Ovary (tissue), 9 donors: Measurements from ENCODE around the gene AOAH. TPM values are rescaled to one million over a fixed set of nuclear protein-coding genes. Genes with fewer than 3 reads are reported as not detected.

Source experiments
- DNase-seq, 5 donors: peaks; one replicate each; pipeline ENCODE4 v3.0.0-alpha.2; 2019 to 2020
- H3K27ac ChIP-seq, 2 donors: fragments of 200-600 bp; one replicate each; pipeline versions ENCODE4 v1.5.1 to v1.8.0; 2019 to 2022
- H3K27me3 ChIP-seq: fragments of 200-600 bp; one replicate; pipeline ENCODE4 v1.8.0; 2022
- H3K36me3 ChIP-seq: fragments of 200-600 bp; sonication (generic); one replicate; pipeline ENCODE4 v1.5.1; 2019
- H3K4me1 ChIP-seq: one replicate; pipeline ENCODE4 v1.8.1; 2013; ENCODE audit warnings: mild to moderate bottlenecking, moderate library complexity; ENCODE audit not compliant: insufficient read depth
- H3K4me3 ChIP-seq: fragments of 200-600 bp; sonication (generic); one replicate; pipeline ENCODE4 v1.5.1; 2017
- H3K9me3 ChIP-seq, 2 donors: fragments of 200-600 bp in 1 of 2; sonication (generic) in 1 of 2; one replicate each; pipeline versions ENCODE4 v1.5.1 to v1.8.1; 2013 to 2019; ENCODE audit warnings: mild to moderate bottlenecking in 1 of 2, moderate library complexity in 1 of 2
- CTCF ChIP-seq, 3 donors: fragments of 450-650 bp in 2 of 3; fragments of 200-600 bp in 1 of 3; IDR thresholded peaks; one replicate each; pipeline versions ENCODE4 v1.5.1 to v1.8.0; 2016 to 2022; ENCODE audit warnings: antibody characterized with exemption in 3 of 3, mild to moderate bottlenecking in 1 of 3
- EP300 ChIP-seq: sonication (generic); formaldehyde crosslinking; IDR thresholded peaks from one replicate; pipeline ENCODE4 v1.6.1; 2017; ENCODE audit warnings: antibody characterized with exemption
- POLR2A ChIP-seq: fragments of 450-650 bp; IDR thresholded peaks from one replicate; pipeline ENCODE4 v1.6.1; 2017; ENCODE audit warnings: antibody characterized with exemption, mild to moderate bottlenecking, moderate library complexity
- WGBS, 3 donors: extraction: QIAGEN DNeasy Blood & Tissue Kit in 1 of 3; methylation state at CpG; one replicate each; pipeline versions ENCODE4 v1.1.5 to v1.1.7; 2013 to 2017; 5-methylcytosine and 5-hydroxymethylcytosine counted together
- intact Hi-C, 4 donors: fragments of 100-400 bp; cut with DNase I; formaldehyde crosslinking; loops; one replicate each; pipeline versions ENCODE4 v1.11.0 to v1.15.1; 2022 to 2023
- polyA plus RNA-seq, 2 donors: library from polyadenylated mRNA; stranded (reverse); fragments of 200-250 nt in 1 of 2; fragments of 350-450 nt in 1 of 2; fragmentation: Illumina TruSeq in 1 of 2; extraction: RNeasy Lipid Tissue Mini Kit (QIAGEN cat#74804) in 1 of 2; gene quantifications; one replicate each; pipeline ENCODE4 v1.2.3, GENCODE V29; 2013 to 2014
- total RNA-seq, 7 donors: library from RNA; depleted of rRNA in 2 of 7; stranded (reverse); fragments of >200 nt in 2 of 7; fragmentation: NEBNext Ultra II Directional in 3 of 7; extraction: Animal tissue kit (Norgen Biotek cat#: 25700) in 3 of 7; gene quantifications; one replicate each; pipeline versions ENCODE4 v1.1.0 to v1.2.4, GENCODE V29; 2016 to 2023
- donor health status: DM: no; HTN: no; CAD: no; lungs with moderate emphysema.
- donor health status: DM: no; HTN: no; CAD: no.
- donor health status: Bipolar disorder and iron deficiency.
- donor health status: DM: yes; HTN: yes; CAD: no.
- donor health status: DM: no; HTN: no; CAD: no.
- donor health status: DM: yes; HTN: yes; CAD: no.

The AOAH gene
- total and polyA plus RNA-seq, 9 donors: 0.83 to 14.0 (median 4.8) TPM

- Histone ChIP-seq H3K27ac (no peak overlapping the region), H3K4me3 (no peak overlapping the region), H3K36me3 (no peaks in the 10 kb centered on the region), H3K4me1 (no peaks in the 10 kb centered on the region), H3K27me3 (no peaks in the 10 kb centered on the region), H3K9me3 (no peaks in the 10 kb centered on the region)
- DNase-seq: no peak
- TF ChIP-seq POLR2A (no peak), EP300 (no peak), CTCF (IDR thresholded peaks at IDR 0.05) (no peak)
- intact Hi-C loops: no loop called here
- 78 to 88% (median 88%) methylated on average over 10 of the region's 10 CpGs for WGBS, 3 donors
Observed at GRCh38 chr7:36763132-36763816, 39.0 kb upstream of the AOAH start.

- Histone ChIP-seq H3K9me3 (no peaks in the 10 kb centered on the region), H3K4me1 (no peaks in the 10 kb centered on the region), H3K4me3 (no peak overlapping the region), H3K36me3 (no peaks in the 10 kb centered on the region), H3K27me3 (no peaks in the 10 kb centered on the region), H3K27ac (no peak overlapping the region)
- TF ChIP-seq POLR2A (no peak), EP300 (no peak), CTCF (IDR thresholded peaks at IDR 0.05) (no peak)
- DNase-seq: no peak
- intact Hi-C loops: no loop called here
- 87 to 94% (median 89%) methylated on average over 2 of the region's 2 CpGs for WGBS, 3 donors
Observed at GRCh38 chr7:36762394-36762793, 38.1 kb upstream of the AOAH start.

GRCh38 chr7:36761835-36762234 lies 37.5 kb upstream of the AOAH start:
- no peak for DNase-seq
- no peaks in the 10 kb centered on the region for H3K36me3 ChIP-seq
- H3K27me3 ChIP-seq: no peaks in the 10 kb centered on the region
- H3K4me1 ChIP-seq: no peaks in the 10 kb centered on the region
- no peaks in the 10 kb centered on the region for H3K9me3 ChIP-seq
- WGBS, 3 donors: 85 to 93% (median 92%) methylated on average over 2 of the region's 2 CpGs
- H3K27ac ChIP-seq: no peak overlapping the region
- H3K4me3 ChIP-seq: no peak overlapping the region
- TF ChIP-seq POLR2A (no peak), EP300 (no peak), CTCF (IDR thresholded peaks at IDR 0.05) (no peak)
- intact Hi-C loops: no loop called here

- no peak for TF ChIP-seq EP300
- no peak for TF ChIP-seq CTCF (IDR thresholded peaks at IDR 0.05)
- TF ChIP-seq POLR2A: no peak
- intact Hi-C loops: no loop called here
- DNase-seq: no peak
- Histone ChIP-seq H3K9me3 (no peaks in the 10 kb centered on the region), H3K36me3 (no peaks in the 10 kb centered on the region), H3K4me3 (no peak overlapping the region), H3K27me3 (no peaks in the 10 kb centered on the region), H3K4me1 (no peaks in the 10 kb centered on the region), H3K27ac (no peak overlapping the region)
- WGBS, 3 donors: 74 to 75% (median 74%) methylated on average over 7 of the region's 7 CpGs
Observed at GRCh38 chr7:36760856-36761762, 36.8 kb upstream of the AOAH start.
